OCI-LY1 (cell line): Measurements from ENCODE around the gene FUBP1.
"Not testable (repeated sequence)": the region's sequence is repeated elsewhere in the genome, so short reads cannot be mapped to it uniquely, and the experiment has no call there.

Experiments
- H2AFZ ChIP-seq: fragments of 200-600 bp; sonication (generic), shearing (Covaris generic); 2 replicates; pipeline ENCODE4 v1.6.0; 2014; ENCODE audit warnings: antibody characterized with exemption, mild to moderate bottlenecking, low read length
- H3F3A ChIP-seq: fragments of 200-600 bp; sonication (generic), shearing (Covaris generic); 2 replicates; pipeline ENCODE4 v1.6.0; 2014; ENCODE audit warnings: mild to moderate bottlenecking, antibody characterized with exemption, low read length, moderate library complexity; ENCODE audit not compliant: insufficient read depth
- H3K27ac ChIP-seq: fragments of 200-600 bp; sonication (generic); 2 replicates; pipeline ENCODE4 v1.5.1; 2014; ENCODE audit warnings: low read length, mixed run types, mild to moderate bottlenecking, low read depth; ENCODE audit not compliant: poor library complexity, severe bottlenecking
- H3K27me3 ChIP-seq: fragments of 200-600 bp; sonication (generic); 2 replicates; pipeline ENCODE4 v1.6.0; 2014; ENCODE audit warnings: antibody characterized with exemption, mild to moderate bottlenecking, low read length, moderate library complexity; ENCODE audit not compliant: insufficient read depth
- H3K36me3 ChIP-seq: fragments of 200-600 bp; sonication (generic); 2 replicates; pipeline ENCODE4 v1.6.1; 2014; ENCODE audit warnings: mild to moderate bottlenecking, antibody characterized with exemption, low read length, moderate library complexity, mixed read lengths; ENCODE audit not compliant: insufficient read depth
- H3K4me1 ChIP-seq: fragments of 200-600 bp; sonication (generic); 2 replicates; pipeline ENCODE4 v1.5.1; 2014; ENCODE audit warnings: mild to moderate bottlenecking, low read length, moderate library complexity; ENCODE audit not compliant: insufficient read depth, severe bottlenecking
- H3K4me2 ChIP-seq: fragments of 200-600 bp; sonication (generic), shearing (Covaris generic); 2 replicates; pipeline ENCODE4 v1.6.1; 2014; ENCODE audit warnings: low read length
- H3K4me3 ChIP-seq: fragments of 200-600 bp; sonication (generic); 2 replicates; pipeline ENCODE4 v1.5.1; 2014; ENCODE audit warnings: low read length, low read depth, mild to moderate bottlenecking, mixed read lengths; ENCODE audit not compliant: poor library complexity, severe bottlenecking
- H3K79me2 ChIP-seq: fragments of 200-600 bp; shearing (Covaris generic); 2 replicates; pipeline ENCODE4 v1.6.1; 2016; ENCODE audit warnings: mixed run types, low read length, mixed read lengths; ENCODE audit not compliant: insufficient read depth
- H3K9ac ChIP-seq: fragments of 200-600 bp; sonication (generic), shearing (Covaris generic); 2 replicates; pipeline ENCODE4 v1.6.1; 2014; ENCODE audit warnings: mild to moderate bottlenecking, low read length, mixed read lengths
- H3K9me2 ChIP-seq: fragments of 200-600 bp; sonication (generic), shearing (Covaris generic); 2 replicates; pipeline ENCODE4 v1.6.1; 2014; ENCODE audit warnings: low read depth, mild to moderate bottlenecking, low read length, mixed read lengths
- H3K9me3 ChIP-seq: fragments of 200-600 bp; shearing (Covaris generic); 2 replicates; pipeline ENCODE4 v1.6.1; 2014; ENCODE audit warnings: low read length, mixed read lengths
- H4K20me1 ChIP-seq: fragments of 200-600 bp; sonication (generic), shearing (Covaris generic); 2 replicates; pipeline ENCODE4 v1.6.0; 2016; ENCODE audit warnings: mild to moderate bottlenecking, low read length; ENCODE audit not compliant: insufficient read depth
- EZH2 ChIP-seq: fragments of 200-600 bp; sonication (generic), shearing (Covaris generic); IDR thresholded peaks from 2 replicates; pipeline ENCODE4 v1.8.0; 2017; ENCODE audit warnings: borderline replicate concordance, mixed run types, mild to moderate bottlenecking, antibody characterized with exemption, low read length, moderate library complexity, mixed read lengths
- TF ChIP-seq, protein P1 (sequence below): fragments of 200-600 bp; sonication (generic), shearing (Covaris generic); IDR thresholded peaks from 2 replicates; pipeline ENCODE4 v1.5.1; 2017; ENCODE audit warnings: mild to moderate bottlenecking, antibody characterized with exemption, low read length, moderate library complexity, mixed read lengths

Gene FUBP1

DNA sequence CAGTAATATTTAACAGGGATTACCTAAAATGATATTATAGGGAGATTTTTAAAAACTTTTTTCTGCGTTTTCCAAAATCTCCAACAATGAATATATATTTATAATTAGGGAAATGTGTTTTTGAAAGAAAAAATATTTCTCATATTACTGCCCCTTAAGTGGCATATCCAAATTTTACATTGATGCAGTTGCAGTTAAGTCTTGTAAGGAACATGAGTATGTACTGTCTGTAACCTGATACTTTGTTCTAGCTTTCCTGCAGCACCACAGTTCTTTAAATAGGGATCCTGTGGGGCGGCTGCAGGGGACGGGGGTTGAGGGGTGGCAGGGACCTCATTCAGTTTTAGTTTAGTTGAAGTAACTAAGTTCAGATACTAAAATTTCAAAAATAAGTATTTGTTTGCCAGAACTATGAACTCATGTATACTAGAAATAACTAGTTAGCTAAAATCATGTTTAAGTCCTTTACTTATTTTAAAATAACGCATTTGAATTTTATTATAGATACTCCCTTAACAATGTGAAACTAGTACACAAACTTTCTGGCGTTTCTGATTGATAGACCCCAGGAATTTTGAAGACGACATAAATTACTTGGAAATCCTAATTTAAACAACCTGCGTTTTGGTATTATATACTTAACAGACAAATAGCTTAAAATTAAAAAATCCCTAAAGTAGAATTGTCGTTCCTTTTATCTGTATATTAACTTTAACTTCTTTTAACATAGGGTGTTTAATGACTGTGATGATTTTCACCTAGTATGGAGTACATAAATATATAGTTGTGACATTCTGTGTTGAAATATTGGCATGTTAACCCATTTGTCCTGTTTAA, 25.2 kb upstream of the FUBP1 start:
- H3K79me2 ChIP-seq: peaks cover 40% of the 10 kb centered on the region
- no peaks in the 10 kb centered on the region for H3K36me3 ChIP-seq
- H3K27me3 ChIP-seq: no peaks in the 10 kb centered on the region
- peak overlapping the region; percentile 68; the same call in 1 of the 2 replicates for H2AFZ ChIP-seq
- H3K9ac ChIP-seq: peak overlapping the region; percentile 75
- H3K27ac ChIP-seq: peak overlapping the region; percentile 92
- H3K4me2 ChIP-seq: peak overlapping the region; percentile 76
- H3K9me3 ChIP-seq: no peaks in the 10 kb centered on the region
- no peaks in the 10 kb centered on the region for H3K9me2 ChIP-seq
- peak overlapping the region; percentile 70 for H3K4me3 ChIP-seq
- peaks cover 52% of the 10 kb centered on the region for H3K4me1 ChIP-seq
- no peak for TF ChIP-seq EZH2
- TF ChIP-seq, protein P1, sequence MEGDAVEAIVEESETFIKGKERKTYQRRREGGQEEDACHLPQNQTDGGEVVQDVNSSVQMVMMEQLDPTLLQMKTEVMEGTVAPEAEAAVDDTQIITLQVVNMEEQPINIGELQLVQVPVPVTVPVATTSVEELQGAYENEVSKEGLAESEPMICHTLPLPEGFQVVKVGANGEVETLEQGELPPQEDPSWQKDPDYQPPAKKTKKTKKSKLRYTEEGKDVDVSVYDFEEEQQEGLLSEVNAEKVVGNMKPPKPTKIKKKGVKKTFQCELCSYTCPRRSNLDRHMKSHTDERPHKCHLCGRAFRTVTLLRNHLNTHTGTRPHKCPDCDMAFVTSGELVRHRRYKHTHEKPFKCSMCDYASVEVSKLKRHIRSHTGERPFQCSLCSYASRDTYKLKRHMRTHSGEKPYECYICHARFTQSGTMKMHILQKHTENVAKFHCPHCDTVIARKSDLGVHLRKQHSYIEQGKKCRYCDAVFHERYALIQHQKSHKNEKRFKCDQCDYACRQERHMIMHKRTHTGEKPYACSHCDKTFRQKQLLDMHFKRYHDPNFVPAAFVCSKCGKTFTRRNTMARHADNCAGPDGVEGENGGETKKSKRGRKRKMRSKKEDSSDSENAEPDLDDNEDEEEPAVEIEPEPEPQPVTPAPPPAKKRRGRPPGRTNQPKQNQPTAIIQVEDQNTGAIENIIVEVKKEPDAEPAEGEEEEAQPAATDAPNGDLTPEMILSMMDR: no peak
- H4K20me1 ChIP-seq: no peaks in the 10 kb centered on the region
- peaks cover 18% of the 10 kb centered on the region; the same call in 1 of the 2 replicates for H3F3A ChIP-seq

DNA sequence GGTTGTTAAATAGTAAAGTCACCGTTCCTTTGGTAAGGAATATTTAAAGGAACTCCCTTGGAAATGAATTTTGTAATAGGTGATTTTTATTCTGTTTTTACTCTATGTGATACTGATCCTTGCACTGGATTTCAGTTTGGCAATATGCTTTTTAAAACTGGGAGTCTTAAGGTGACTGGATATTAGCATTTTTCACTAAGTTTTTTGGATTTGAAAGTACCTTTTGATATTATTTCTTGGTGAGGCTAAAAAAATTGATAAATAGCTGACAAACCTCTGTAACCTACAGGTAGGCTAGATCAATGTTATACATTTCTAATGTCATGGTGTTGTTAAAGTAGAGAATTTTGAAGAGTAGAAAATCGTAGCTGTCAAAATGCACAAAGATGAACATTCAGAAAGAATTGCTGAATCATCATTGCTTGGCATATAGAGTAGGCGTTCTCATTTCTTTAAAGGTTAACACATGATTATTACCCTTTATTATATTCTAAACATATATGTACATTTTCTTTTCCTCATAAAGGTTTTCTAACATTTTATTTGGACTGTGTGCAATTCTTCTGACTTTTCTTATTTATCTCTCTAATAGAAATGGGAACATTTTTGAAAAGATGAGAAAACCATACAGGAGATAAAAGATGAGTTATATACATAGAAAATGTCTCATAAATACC, 24.3 kb upstream of the FUBP1 start:
- no peaks in the 10 kb centered on the region for H3K9me2 ChIP-seq
- H3K27me3 ChIP-seq: no peaks in the 10 kb centered on the region
- H3K9me3 ChIP-seq: no peaks in the 10 kb centered on the region
- H3F3A ChIP-seq: peaks cover 18% of the 10 kb centered on the region
- H3K9ac ChIP-seq: peak overlapping the region; percentile 75
- peak overlapping the region; percentile 70 for H3K4me3 ChIP-seq
- H3K27ac ChIP-seq: peak overlapping the region; percentile 92
- no peaks in the 10 kb centered on the region for H4K20me1 ChIP-seq
- H2AFZ ChIP-seq: no peak overlapping the region
- peaks cover 50% of the 10 kb centered on the region for H3K4me1 ChIP-seq
- H3K36me3 ChIP-seq: no peaks in the 10 kb centered on the region
- H3K4me2 ChIP-seq: peak overlapping the region; percentile 76
- TF ChIP-seq, protein P1: no peak
- TF ChIP-seq EZH2: no peak
- H3K79me2 ChIP-seq: peaks cover 33% of the 10 kb centered on the region

GRCh38 chr1:78000536-78000935, 21.7 kb upstream of the FUBP1 start:
- H3F3A ChIP-seq: peaks cover 18% of the 10 kb centered on the region
- not testable (repeated sequence) for H3K4me3 ChIP-seq, H3K27me3 ChIP-seq, H3K27ac ChIP-seq, H4K20me1 ChIP-seq, H3K9me2 ChIP-seq, H3K79me2 ChIP-seq, H3K9ac ChIP-seq, H3K4me2 ChIP-seq, H2AFZ ChIP-seq, H3K9me3 ChIP-seq, H3K36me3 ChIP-seq
- peaks cover 25% of the 10 kb centered on the region for H3K4me1 ChIP-seq
